NCI-H2107 treated with DMSO at 0.1 percent for 48 hours (cell line): ENCODE measurements around the gene MSMO1.
A peak's percentile ranks its signal among the peaks of the same experiment; 100 is the strongest.
"Not testable (repeated sequence)": the region's sequence is repeated elsewhere in the genome, so short reads cannot be mapped to it uniquely, and the experiment has no call there.

Source experiments
- DNase-seq: peaks from one replicate; lab custom pipeline; 2025; ENCODE audit not compliant: unreplicated experiment; lab: John Stamatoyannopoulos, UW

Gene MSMO1

GRCh38 chr4:165324236-165324917 lies 3.1 kb upstream of the MSMO1 start:
- no peak for DNase-seq

GRCh38 chr4:165324918-165325304 lies 2.6 kb upstream of the MSMO1 start:
- no peak for DNase-seq

GRCh38 chr4:165325732-165326512 lies 1.5 kb upstream of the MSMO1 start:
- no peak for DNase-seq

- no peak for DNase-seq
Measured at GRCh38 chr4:165326831-165327210, 648 bp upstream of the MSMO1 start.

- no peak for DNase-seq
Measured at GRCh38 chr4:165328101-165328425, 594 bp downstream of the MSMO1 start.

GRCh38 chr4:165328708-165329107 lies 1.2 kb downstream of the MSMO1 start:
- DNase-seq = no peak

GRCh38 chr4:165330071-165330470 lies 2.6 kb downstream of the MSMO1 start:
- no peak for DNase-seq

GRCh38 chr4:165330666-165331065 lies 3.2 kb downstream of the MSMO1 start:
- no peak for DNase-seq

GRCh38 chr4:165331359-165331758 lies 3.9 kb downstream of the MSMO1 start:
- DNase-seq = no peak

- no peak for DNase-seq
Measured at GRCh38 chr4:165331823-165332222, 4.4 kb downstream of the MSMO1 start.

GRCh38 chr4:165332502-165332901 lies 5.0 kb downstream of the MSMO1 start:
- no peak for DNase-seq

- no peak for DNase-seq
Measured at GRCh38 chr4:165335163-165335703, 7.8 kb downstream of the MSMO1 start.

- no peak for DNase-seq
Measured at GRCh38 chr4:165336743-165337142, 9.3 kb downstream of the MSMO1 start.

- DNase-seq = not testable (repeated sequence)
Measured at GRCh38 chr4:165342340-165342739, 14.9 kb downstream of the MSMO1 start.

- DNase-seq = peak; percentile 22
Measured at GRCh38 chr4:165343353-165344191, 16.1 kb downstream of the MSMO1 start.

- no peak for DNase-seq
Measured at GRCh38 chr4:165345666-165346417, 18.4 kb downstream of the MSMO1 start.

- DNase-seq = no peak
Measured at GRCh38 chr4:165347647-165348569, 20.4 kb downstream of the MSMO1 start.

GRCh38 chr4:165351359-165352130 lies 24.1 kb downstream of the MSMO1 start:
- no peak for DNase-seq

GRCh38 chr4:165355900-165356300 lies 28.4 kb downstream of the MSMO1 start:
- DNase-seq = peak; percentile 39
